Fibroblast of lung (primary cell): ENCODE data around the gene UNKL. TPM values are rescaled to one million over a fixed set of nuclear protein-coding genes. Genes with fewer than 3 reads are reported as not detected.

Experiments
- DNase-seq, 2 donors: peaks; one replicate each; pipeline versions ENCODE4 v3.0.0 to v3.0.0-alpha.2; 2010; ENCODE audit warnings: low read depth in 2 of 2
- H2AFZ ChIP-seq: 2 replicates; pipeline ENCODE4 v1.5.1; 2012; ENCODE audit warnings: low read length, control low read depth, inconsistent platforms
- H3K27ac ChIP-seq: 2 replicates; pipeline ENCODE4 v1.5.1; 2011; ENCODE audit warnings: low read length, control low read depth; ENCODE audit not compliant: insufficient read depth
- H3K27me3 ChIP-seq: 2 replicates; pipeline ENCODE4 v1.5.1; 2011; ENCODE audit warnings: mild to moderate bottlenecking, low read length; ENCODE audit not compliant: control insufficient read depth, insufficient read depth
- H3K36me3 ChIP-seq: 2 replicates; pipeline ENCODE4 v1.5.1; 2011; ENCODE audit warnings: low read length; ENCODE audit not compliant: control insufficient read depth, insufficient read depth
- H3K4me1 ChIP-seq: 2 replicates; pipeline ENCODE4 v1.5.1; 2011; ENCODE audit warnings: low read length; ENCODE audit not compliant: control insufficient read depth, insufficient read depth; ENCODE audit errors: extremely low read depth
- H3K4me2 ChIP-seq: 2 replicates; pipeline ENCODE4 v1.5.1; 2011; ENCODE audit warnings: low read length, control low read depth; ENCODE audit not compliant: insufficient read depth; ENCODE audit errors: extremely low read depth
- H3K4me3 ChIP-seq, 4 experiments: fragments of 200-600 bp in 1 of 4; sonication (generic) in 1 of 4; replicated peaks in 1 of 4; 2 replicates each; pipeline ENCODE4 v1.5.1; 2011 to 2016; ENCODE audit warnings: low read length in 4 of 4, low read depth in 3 of 4, mild to moderate bottlenecking in 3 of 4, control low read depth in 2 of 4, inconsistent platforms in 1 of 4, mixed read lengths in 1 of 4; ENCODE audit not compliant: insufficient read depth in 1 of 4; ENCODE audit errors: control extremely low read depth in 1 of 4
- H3K79me2 ChIP-seq: 2 replicates; pipeline ENCODE4 v1.5.1; 2012; ENCODE audit warnings: mild to moderate bottlenecking, low read length, inconsistent platforms; ENCODE audit not compliant: control insufficient read depth, insufficient read depth
- H3K9ac ChIP-seq: 2 replicates; pipeline ENCODE4 v1.5.1; 2011; ENCODE audit warnings: mild to moderate bottlenecking, low read length, control low read depth; ENCODE audit not compliant: insufficient read depth
- H3K9me3 ChIP-seq: 2 replicates; pipeline ENCODE4 v1.5.1; 2012; ENCODE audit warnings: low read depth, low read length; ENCODE audit not compliant: control insufficient read depth, insufficient read depth
- H4K20me1 ChIP-seq: 2 replicates; pipeline ENCODE4 v1.5.1; 2011; ENCODE audit warnings: low read length; ENCODE audit not compliant: control insufficient read depth, insufficient read depth; ENCODE audit errors: extremely low read depth
- EZH2 ChIP-seq: IDR thresholded peaks from 2 replicates; pipeline ENCODE4 v1.5.1; 2012; ENCODE audit warnings: low read length, control low read depth, mild to moderate bottlenecking; ENCODE audit errors: missing control alignments
- polyA plus RNA-seq, 2 donors: library from polyadenylated mRNA; depleted of rRNA in 1 of 2; stranded (reverse) in 1 of 2; unstranded in 1 of 2; fragments of >200 nt; gene quantifications; 2 replicates each; pipeline ENCODE4 v1.2.1, GENCODE V29; 2011 to 2012; ENCODE audit warnings: missing spikeins in 1 of 2
- total RNA-seq: library from RNA; depleted of rRNA; stranded (reverse); fragments of >200 nt; gene quantifications from 2 replicates; pipeline ENCODE4 v1.2.1, GENCODE V29; 2014
- TF ChIP-seq, protein P1 (sequence below), 2 donors: IDR thresholded peaks in 1 of 2; conservative IDR thresholded peaks in 1 of 2; 1 replicate in 1 of 2; 2 replicates in 1 of 2; pipeline ENCODE4 v1.5.1; 2011 to 2012; ENCODE audit warnings: low read length in 2 of 2, control low read depth in 1 of 2, inconsistent platforms in 1 of 2, low read depth in 1 of 2, mild to moderate bottlenecking in 1 of 2

UNKL gene
- total and polyA plus RNA-seq, 2 donors (not counting 1 experiment from before 2014, with no cell fraction given) = 4.3 to 6.3 TPM

DNA sequence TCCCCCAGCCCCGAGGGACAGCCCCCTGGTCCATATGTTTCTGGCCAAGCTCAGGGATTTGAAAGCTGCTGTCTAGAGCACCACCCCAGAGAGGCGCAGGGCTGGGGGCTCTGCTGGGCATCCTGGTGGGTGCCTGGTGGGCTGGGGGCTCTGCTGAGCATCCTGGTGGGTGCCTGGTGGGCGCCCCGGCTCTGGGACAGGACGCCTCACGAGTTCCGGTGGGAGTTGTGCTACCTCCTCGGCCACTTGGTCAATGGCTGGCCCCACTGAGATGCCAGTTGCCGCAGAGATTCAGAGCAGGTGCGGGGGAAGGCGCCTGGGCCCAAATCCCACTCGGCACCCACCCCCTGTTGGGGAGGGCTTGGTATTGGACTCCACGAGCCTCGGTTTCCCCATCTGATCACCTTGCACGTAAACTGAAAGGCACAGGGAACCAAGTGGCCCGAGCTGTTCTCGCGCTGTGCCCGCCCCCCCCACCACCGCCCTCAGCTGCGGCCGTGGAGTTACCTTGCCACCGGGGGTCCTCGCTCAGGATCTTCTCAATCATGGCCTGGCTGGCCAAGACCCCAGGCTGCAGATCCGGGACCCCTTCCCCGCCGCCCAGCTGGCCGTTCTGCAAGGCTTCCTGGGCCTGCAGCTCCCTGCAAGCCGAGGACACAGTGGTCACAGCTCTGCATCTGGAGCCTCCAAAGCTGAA is 13.3 kb downstream of the UNKL start:
- Histone ChIP-seq H3K4me2 (no peak overlapping the region), H3K27me3 (no peaks in the 10 kb centered on the region), H3K27ac (no peak overlapping the region), H3K4me3 (no peak overlapping the region), H4K20me1 (no peaks in the 10 kb centered on the region), H3K4me1 (no peaks in the 10 kb centered on the region), H3K9ac (no peak overlapping the region), H2AFZ (no peak overlapping the region), H3K36me3 (peaks cover 3% of the 10 kb centered on the region), H3K9me3 (no peaks in the 10 kb centered on the region), H3K79me2 (no peaks in the 10 kb centered on the region)
- TF ChIP-seq EZH2 = no peak
- TF ChIP-seq, protein P1, sequence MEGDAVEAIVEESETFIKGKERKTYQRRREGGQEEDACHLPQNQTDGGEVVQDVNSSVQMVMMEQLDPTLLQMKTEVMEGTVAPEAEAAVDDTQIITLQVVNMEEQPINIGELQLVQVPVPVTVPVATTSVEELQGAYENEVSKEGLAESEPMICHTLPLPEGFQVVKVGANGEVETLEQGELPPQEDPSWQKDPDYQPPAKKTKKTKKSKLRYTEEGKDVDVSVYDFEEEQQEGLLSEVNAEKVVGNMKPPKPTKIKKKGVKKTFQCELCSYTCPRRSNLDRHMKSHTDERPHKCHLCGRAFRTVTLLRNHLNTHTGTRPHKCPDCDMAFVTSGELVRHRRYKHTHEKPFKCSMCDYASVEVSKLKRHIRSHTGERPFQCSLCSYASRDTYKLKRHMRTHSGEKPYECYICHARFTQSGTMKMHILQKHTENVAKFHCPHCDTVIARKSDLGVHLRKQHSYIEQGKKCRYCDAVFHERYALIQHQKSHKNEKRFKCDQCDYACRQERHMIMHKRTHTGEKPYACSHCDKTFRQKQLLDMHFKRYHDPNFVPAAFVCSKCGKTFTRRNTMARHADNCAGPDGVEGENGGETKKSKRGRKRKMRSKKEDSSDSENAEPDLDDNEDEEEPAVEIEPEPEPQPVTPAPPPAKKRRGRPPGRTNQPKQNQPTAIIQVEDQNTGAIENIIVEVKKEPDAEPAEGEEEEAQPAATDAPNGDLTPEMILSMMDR (conservative IDR thresholded peaks at IDR 0.05 in 1 of 2, IDR thresholded peaks at IDR 0.05 in 1 of 2; ENCODE audit: low read depth in 1 of 2, low read length in 2 of 2) = no peak
- no peak for DNase-seq

DNA sequence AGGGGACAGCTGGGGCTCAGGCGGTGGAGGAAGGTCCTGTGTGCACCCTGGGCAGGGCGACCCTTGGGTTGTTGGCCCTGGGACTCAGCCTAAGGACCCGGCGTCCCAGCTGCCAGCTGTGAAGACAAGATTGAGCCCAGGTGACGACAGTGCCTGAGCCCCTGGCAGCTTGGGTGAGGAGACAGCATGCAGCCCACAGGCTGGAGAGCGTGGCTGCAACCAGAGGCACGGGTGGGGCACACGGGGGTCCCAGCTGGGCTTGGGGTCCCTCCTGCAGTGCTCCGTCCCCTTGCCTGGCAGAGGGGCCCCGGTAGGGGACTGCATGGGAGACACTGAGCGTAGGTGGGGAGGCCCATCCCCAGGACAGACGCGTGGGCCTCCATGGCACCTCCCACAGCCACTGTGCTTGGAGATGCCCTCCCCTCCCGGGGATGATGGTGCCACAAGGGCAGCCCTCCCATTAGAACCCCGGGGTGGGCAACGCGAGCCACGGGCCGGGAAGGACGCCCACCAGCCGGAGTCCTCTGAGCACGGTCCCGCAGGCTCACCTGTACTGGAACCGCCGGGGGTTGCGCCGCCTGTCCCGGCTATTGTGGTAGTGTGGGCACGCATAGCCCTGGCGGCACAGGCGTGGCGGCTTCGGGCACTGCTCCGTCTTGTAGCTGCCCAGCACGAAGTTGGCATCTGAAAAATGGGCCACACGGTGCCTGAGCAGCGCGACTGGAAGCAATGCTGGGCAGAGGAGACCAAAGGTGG is 15.5 kb downstream of the UNKL start:
- H3K4me1 ChIP-seq = no peaks in the 10 kb centered on the region
- H3K27me3 ChIP-seq = no peaks in the 10 kb centered on the region
- no peak overlapping the region for H3K9ac ChIP-seq
- TF ChIP-seq, protein P1 (conservative IDR thresholded peaks at IDR 0.05 in 1 of 2, IDR thresholded peaks at IDR 0.05 in 1 of 2; ENCODE audit: low read depth in 1 of 2, low read length in 2 of 2) = no peak
- no peak overlapping the region for H3K27ac ChIP-seq
- no peak for DNase-seq
- no peak overlapping the region for H2AFZ ChIP-seq
- H3K9me3 ChIP-seq = no peaks in the 10 kb centered on the region
- no peak overlapping the region for H3K4me2 ChIP-seq
- peaks cover 3% of the 10 kb centered on the region for H3K36me3 ChIP-seq
- no peaks in the 10 kb centered on the region for H4K20me1 ChIP-seq
- H3K79me2 ChIP-seq = no peaks in the 10 kb centered on the region
- H3K4me3 ChIP-seq = no peak overlapping the region

DNA sequence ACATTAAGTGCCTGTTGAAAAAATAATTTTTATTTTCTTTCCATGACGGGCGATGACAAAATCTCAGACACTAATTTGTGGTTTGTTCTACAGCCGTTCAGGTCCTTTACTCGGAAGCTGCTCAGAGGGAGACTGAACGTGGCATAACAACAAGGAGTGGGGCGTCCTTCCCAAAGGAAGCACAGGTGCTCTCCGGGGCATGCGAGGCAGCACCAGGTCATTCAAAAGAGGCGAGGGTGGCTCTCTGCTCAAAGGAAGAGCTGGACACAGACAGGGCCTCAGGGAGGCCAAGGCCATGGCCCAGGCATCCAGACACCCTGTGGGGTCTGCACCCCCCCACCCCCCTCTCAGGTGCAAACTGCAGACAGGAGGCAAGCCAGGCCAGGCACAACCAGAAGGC is 16.2 kb downstream of the UNKL start:
- Histone ChIP-seq H3K4me1 (no peaks in the 10 kb centered on the region), H3K9ac (no peak overlapping the region), H3K9me3 (no peaks in the 10 kb centered on the region), H3K27ac (no peak overlapping the region), H3K36me3 (peaks cover 3% of the 10 kb centered on the region), H3K79me2 (no peaks in the 10 kb centered on the region), H4K20me1 (no peaks in the 10 kb centered on the region), H3K27me3 (no peaks in the 10 kb centered on the region), H3K4me2 (no peak overlapping the region), H3K4me3 (no peak overlapping the region), H2AFZ (no peak overlapping the region)
- DNase-seq = no peak
- TF ChIP-seq EZH2 = no peak
- TF ChIP-seq, protein P1 (conservative IDR thresholded peaks at IDR 0.05 in 1 of 2, IDR thresholded peaks at IDR 0.05 in 1 of 2; ENCODE audit: low read depth in 1 of 2, low read length in 2 of 2) = no peak
